B cell (primary cell): ENCODE results near the gene BNIPL. TPM values are rescaled to one million over a fixed set of nuclear protein-coding genes. Genes with fewer than 3 reads are reported as not detected.

ENCODE experiments used
- ATAC-seq: fragments of 200-7000 bp; cut with Tn5 transposase; one replicate; pipeline ENCODE4 v1.10.0; 2021; ENCODE audit warnings: low read depth, mild to moderate bottlenecking, moderate number of reproducible peaks, moderate library complexity
- CTCF ChIA-PET: fragments of 350-600 bp; sonication (Branson Sonifier 250); formaldehyde crosslinking; loops from one replicate; lab custom pipeline; 2021; ENCODE audit warnings: antibody characterized with exemption, inconsistent platforms; lab: Charles Lee
- POLR2A ChIA-PET: fragments of 350-600 bp; sonication (Branson Sonifier 250); formaldehyde crosslinking; loops from one replicate; lab custom pipeline; 2021; ENCODE audit warnings: antibody characterized with exemption; lab: Charles Lee
- DNase-seq: peaks from one replicate; pipeline ENCODE4 v3.0.0; 2013
- H2AFZ ChIP-seq: 2 replicates; pipeline ENCODE4 v1.6.1; 2012; ENCODE audit warnings: mild to moderate bottlenecking, low read depth, low read length; ENCODE audit not compliant: insufficient read depth, poor library complexity, severe bottlenecking
- H3K27ac ChIP-seq, 2 donors: 1 replicate in 1 of 2; 2 replicates in 1 of 2; pipeline ENCODE4 v1.5.1; 2012 to 2013; ENCODE audit warnings: low read length in 2 of 2, mild to moderate bottlenecking in 2 of 2, moderate library complexity in 1 of 2
- H3K27me3 ChIP-seq, 4 experiments: fragments of 200-600 bp in 1 of 4; sonication (generic) in 1 of 4; replicated peaks in 1 of 4; 1 replicate in 2 of 4; 2 replicates in 2 of 4; pipeline versions ENCODE4 v1.6.1 to v1.7.0; 2013 to 2016; ENCODE audit warnings: low read length in 3 of 4, mild to moderate bottlenecking in 2 of 4, mixed read lengths in 1 of 4, moderate library complexity in 1 of 4; ENCODE audit not compliant: insufficient read depth in 4 of 4, control insufficient read depth in 3 of 4; ENCODE audit errors: control extremely low read depth in 1 of 4
- H3K36me3 ChIP-seq, 2 experiments: replicated peaks in 1 of 2; 1 replicate in 1 of 2; 2 replicates in 1 of 2; pipeline versions ENCODE4 v1.6.1 to v1.7.1; 2013; ENCODE audit warnings: low read length in 1 of 2; ENCODE audit not compliant: insufficient read depth in 2 of 2, control insufficient read depth in 1 of 2; ENCODE audit errors: control extremely low read depth in 1 of 2, extremely low read depth in 1 of 2
- H3K4me1 ChIP-seq, 2 donors: fragments of 200-600 bp in 1 of 2; sonication (generic) in 1 of 2; 1 replicate in 1 of 2; 2 replicates in 1 of 2; pipeline versions ENCODE4 v1.5.1 to v1.6.1; 2013 to 2017; ENCODE audit warnings: low read length in 2 of 2; ENCODE audit not compliant: control insufficient read depth in 2 of 2, insufficient read depth in 2 of 2
- H3K4me2 ChIP-seq: replicated peaks from 2 replicates; pipeline ENCODE3; 2012; ENCODE audit warnings: mild to moderate bottlenecking, low read depth, low read length; ENCODE audit not compliant: poor library complexity, severe bottlenecking
- H3K4me3 ChIP-seq, 5 experiments: fragments of 200-600 bp in 1 of 5; sonication (generic) in 1 of 5; 1 replicate in 3 of 5; 2 replicates in 2 of 5; pipeline versions ENCODE4 v1.5.1 to v1.7.0; 2011 to 2016; ENCODE audit warnings: low read length in 4 of 5, mild to moderate bottlenecking in 4 of 5, low read depth in 2 of 5, control low read depth in 1 of 5, moderate library complexity in 1 of 5; ENCODE audit not compliant: insufficient read depth in 1 of 5; ENCODE audit errors: control extremely low read depth in 1 of 5, extremely low read depth in 1 of 5
- H3K79me2 ChIP-seq: fragments of 200-600 bp; sonication (generic); one replicate; pipeline ENCODE4 v1.6.0; 2016; ENCODE audit warnings: low read length; ENCODE audit not compliant: control insufficient read depth, insufficient read depth
- H3K9ac ChIP-seq: fragments of 200-600 bp; sonication (generic); 2 replicates; pipeline ENCODE4 v1.6.1; 2017; ENCODE audit warnings: mild to moderate bottlenecking, low read length, moderate library complexity
- H3K9me3 ChIP-seq, 3 donors: one replicate each; pipeline versions ENCODE4 v1.6.1 to v1.7.1; 2013; ENCODE audit warnings: low read length in 2 of 3; ENCODE audit not compliant: control insufficient read depth in 2 of 3, insufficient read depth in 1 of 3; ENCODE audit errors: control extremely low read depth in 1 of 3
- H4K20me1 ChIP-seq: 2 replicates; pipeline ENCODE4 v1.6.0; 2012; ENCODE audit warnings: mild to moderate bottlenecking, low read length; ENCODE audit not compliant: insufficient read depth, control insufficient read depth, poor library complexity, severe bottlenecking
- H3K27ac Mint-ChIP-seq: one replicate; pipeline ENCODE4 v1.8.0; 2021; ENCODE audit warnings: mixed read lengths
- H3K27me3 Mint-ChIP-seq: one replicate; pipeline ENCODE4 v1.8.0; 2021; ENCODE audit warnings: mixed read lengths
- H3K4me1 Mint-ChIP-seq: one replicate; pipeline ENCODE4 v1.8.0; 2021; ENCODE audit warnings: mixed read lengths
- H3K4me3 Mint-ChIP-seq: one replicate; pipeline ENCODE4 v1.8.0; 2021; ENCODE audit warnings: mixed read lengths
- H3K9me3 Mint-ChIP-seq: one replicate; pipeline ENCODE4 v1.8.0; 2022; ENCODE audit warnings: mixed read lengths; ENCODE audit not compliant: insufficient read depth
- CTCF ChIP-seq: fragments of 200-600 bp; IDR thresholded peaks from one replicate; pipeline ENCODE4 v1.8.0; 2022; ENCODE audit warnings: antibody characterized with exemption, mild to moderate bottlenecking
- EZH2 ChIP-seq: IDR thresholded peaks from 2 replicates; pipeline ENCODE4 v1.6.1; 2012; ENCODE audit warnings: borderline replicate concordance, low read depth, mild to moderate bottlenecking, moderate library complexity, low read length; ENCODE audit not compliant: insufficient read depth, poor library complexity, severe bottlenecking
- WGBS: methylation state at CpG from one replicate; pipeline ENCODE4 v1.1.5; 2013; ENCODE audit warnings: missing lambda C conversion rate; ENCODE audit not compliant: insufficient coverage; 5-methylcytosine and 5-hydroxymethylcytosine counted together
- intact Hi-C: fragments of 100-400 bp; cut with micrococcal nuclease; formaldehyde crosslinking; loops from one replicate; pipeline ENCODE4 v1.10.0; 2022
- polyA plus RNA-seq: library from polyadenylated mRNA; depleted of rRNA; stranded (reverse); fragments of >200 nt; gene quantifications from 2 replicates; pipeline ENCODE4 v1.2.3, GENCODE V29; 2012
- total RNA-seq, 2 donors: library from RNA; stranded (reverse); fragments of 120-200 nt in 1 of 2; gene quantifications; 1 replicate in 1 of 2; 2 replicates in 1 of 2; pipeline versions ENCODE4 v1.2.3 to v1.2.4, GENCODE V29; 2013 to 2022

The BNIPL gene
- total and polyA plus RNA-seq, 2 donors (not counting 1 experiment from before 2014, with no cell fraction given) = 0.81 to 2.5 TPM

GRCh38 chr1:151072224-151072623 lies 35.8 kb downstream of the BNIPL start:
- no peaks in the 10 kb centered on the region for H3K9me3 Mint-ChIP-seq
- H3K36me3 ChIP-seq = peaks cover 0 to 4% of the 10 kb centered on the region in 2 experiments
- H2AFZ ChIP-seq = no peak overlapping the region
- no peak for ATAC-seq
- H3K4me1 Mint-ChIP-seq = peaks cover 17% of the 10 kb centered on the region
- DNase-seq = no peak
- no peak overlapping the region for H3K4me3 ChIP-seq
- ChIA-PET CTCF (interaction anchor here (0.6 to 5.9 kb wide), 8 partner anchors 14 to 90 kb away, joined by 3 to 82 read pairs (median 4); partner anchors contain the start of genes C1orf56, CDC42SE1 and MLLT11), POLR2A (interaction anchor here (0.6 to 3.0 kb wide), 2 partner anchors 24 to 314 kb away, joined by 5 to 13 read pairs; partner anchors contain the start of gene C1orf56)
- no peak overlapping the region for H3K27ac ChIP-seq
- no peak overlapping the region for H3K4me2 ChIP-seq
- intact Hi-C loops = loop anchor here (5.0 kb wide), 1 partner anchor 180 kb away; the partner anchor contains the start of gene PSMD4
- H3K9ac ChIP-seq = no peak overlapping the region
- H3K9me3 ChIP-seq = no peaks in the 10 kb centered on the region
- H3K27me3 ChIP-seq = no peaks in the 10 kb centered on the region
- no peak for TF ChIP-seq CTCF
- TF ChIP-seq EZH2 = no peak
- peaks cover 26% of the 10 kb centered on the region for H3K79me2 ChIP-seq
- no peak overlapping the region for H3K4me3 Mint-ChIP-seq
- no peak overlapping the region for H3K27ac Mint-ChIP-seq
- 94% methylated on average over 13 of the region's 13 CpGs for WGBS
- no peaks in the 10 kb centered on the region for H3K27me3 Mint-ChIP-seq
- peaks cover 13 to 18% of the 10 kb centered on the region in 2 donors for H3K4me1 ChIP-seq
- H4K20me1 ChIP-seq = no peaks in the 10 kb centered on the region

GRCh38 chr1:151085953-151086559 lies 49.7 kb downstream of the BNIPL start:
- no CpG with 5 or more reads among the region's 4 CpGs for WGBS
- H3K4me1 ChIP-seq = peaks cover 0 to 4% of the 10 kb centered on the region in 2 donors
- no peak overlapping the region for H3K4me3 ChIP-seq
- H3K27me3 ChIP-seq = no peaks in the 10 kb centered on the region
- H3K27ac ChIP-seq = no peak overlapping the region
- no peaks in the 10 kb centered on the region for H4K20me1 ChIP-seq
- H3K9me3 Mint-ChIP-seq = no peaks in the 10 kb centered on the region
- H3K27ac Mint-ChIP-seq = no peak overlapping the region
- ChIA-PET CTCF (interaction anchor here (0.6 to 2.5 kb wide), 4 partner anchors 14 to 554 kb away, joined by 3 to 14 read pairs (median 4); no protein-coding TSS in a partner anchor), POLR2A (interaction anchor here (0.6 kb wide), 1 partner anchor 83 kb away, joined by 5 read pairs; no protein-coding TSS in a partner anchor)
- no peaks in the 10 kb centered on the region for H3K36me3 ChIP-seq
- intact Hi-C loops = no loop called here
- H3K4me1 Mint-ChIP-seq = peaks cover 5% of the 10 kb centered on the region
- H2AFZ ChIP-seq = no peak overlapping the region
- DNase-seq (no peak), ATAC-seq (no peak)
- TF ChIP-seq CTCF = no peak
- TF ChIP-seq EZH2 = no peak
- no peak overlapping the region for H3K4me2 ChIP-seq
- H3K79me2 ChIP-seq = no peaks in the 10 kb centered on the region
- no peaks in the 10 kb centered on the region for H3K9me3 ChIP-seq
- H3K4me3 Mint-ChIP-seq = no peak overlapping the region
- no peaks in the 10 kb centered on the region for H3K27me3 Mint-ChIP-seq
- no peak overlapping the region for H3K9ac ChIP-seq
